ENCODE data around the gene INPP5F. TPM values are rescaled to one million over a fixed set of nuclear protein-coding genes. Genes with fewer than 3 reads are reported as not detected.

INPP5F gene
- total RNA-seq, 1 donor from 2014 or later = 4.9 TPM

DNA sequence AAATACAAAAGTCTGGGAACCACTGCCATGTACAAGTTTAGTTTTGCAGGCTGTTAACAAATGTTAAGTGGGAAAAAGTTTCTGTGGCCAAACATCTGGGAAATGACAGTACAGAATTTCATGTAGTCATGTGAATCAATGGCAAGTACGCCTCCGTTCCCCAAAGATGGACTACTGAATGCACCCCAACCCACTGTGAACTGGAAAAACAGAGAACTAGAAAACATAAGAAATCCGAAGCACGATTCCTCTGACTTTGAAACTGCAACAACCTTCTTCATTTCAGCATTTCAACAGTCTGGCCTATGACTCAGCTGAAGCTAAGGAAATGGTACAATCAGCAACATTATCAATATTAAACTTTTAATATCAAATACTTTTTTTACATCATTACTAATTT, 105.0 kb downstream of the INPP5F start:
- H3K4me1 ChIP-seq = no peaks in the 10 kb centered on the region
- TF ChIP-seq, protein P1, sequence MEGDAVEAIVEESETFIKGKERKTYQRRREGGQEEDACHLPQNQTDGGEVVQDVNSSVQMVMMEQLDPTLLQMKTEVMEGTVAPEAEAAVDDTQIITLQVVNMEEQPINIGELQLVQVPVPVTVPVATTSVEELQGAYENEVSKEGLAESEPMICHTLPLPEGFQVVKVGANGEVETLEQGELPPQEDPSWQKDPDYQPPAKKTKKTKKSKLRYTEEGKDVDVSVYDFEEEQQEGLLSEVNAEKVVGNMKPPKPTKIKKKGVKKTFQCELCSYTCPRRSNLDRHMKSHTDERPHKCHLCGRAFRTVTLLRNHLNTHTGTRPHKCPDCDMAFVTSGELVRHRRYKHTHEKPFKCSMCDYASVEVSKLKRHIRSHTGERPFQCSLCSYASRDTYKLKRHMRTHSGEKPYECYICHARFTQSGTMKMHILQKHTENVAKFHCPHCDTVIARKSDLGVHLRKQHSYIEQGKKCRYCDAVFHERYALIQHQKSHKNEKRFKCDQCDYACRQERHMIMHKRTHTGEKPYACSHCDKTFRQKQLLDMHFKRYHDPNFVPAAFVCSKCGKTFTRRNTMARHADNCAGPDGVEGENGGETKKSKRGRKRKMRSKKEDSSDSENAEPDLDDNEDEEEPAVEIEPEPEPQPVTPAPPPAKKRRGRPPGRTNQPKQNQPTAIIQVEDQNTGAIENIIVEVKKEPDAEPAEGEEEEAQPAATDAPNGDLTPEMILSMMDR (IDR thresholded peaks at IDR 0.05; ENCODE audit: borderline replicate concordance) = no peak
- no peak overlapping the region for H3K27ac ChIP-seq (replicated peaks)
- no peak for DNase-seq
- peaks cover 93% of the 10 kb centered on the region for H3K36me3 ChIP-seq
- H3K9me3 ChIP-seq (replicated peaks) = no peaks in the 10 kb centered on the region
- no peak overlapping the region for H3K4me3 ChIP-seq
- intact Hi-C loops (cut with micrococcal nuclease) = no loop called here
- H3K27me3 ChIP-seq (ENCODE audit: low read depth) = no peaks in the 10 kb centered on the region

DNA sequence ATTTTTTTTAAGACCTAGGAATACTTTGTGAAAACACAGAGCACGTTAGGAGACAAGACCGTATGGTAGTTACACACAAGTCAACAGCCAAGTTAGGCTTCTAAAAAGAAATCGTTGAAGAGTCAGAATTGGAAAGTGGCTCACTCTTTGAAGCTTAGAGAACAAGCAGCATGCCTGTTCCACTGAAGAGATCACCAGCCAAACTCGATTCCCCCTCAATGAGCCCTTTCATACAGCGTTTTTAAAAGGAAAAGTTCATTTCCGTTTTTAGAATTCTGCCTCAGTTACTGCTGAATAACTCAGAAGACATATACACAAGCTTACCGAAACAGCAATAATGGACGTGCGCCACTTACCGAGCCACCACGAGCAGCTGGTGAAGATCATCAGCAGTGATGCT, 105.8 kb downstream of the INPP5F start:
- Histone ChIP-seq H3K36me3 (peaks cover 99% of the 10 kb centered on the region), H3K9me3 (replicated peaks) (no peaks in the 10 kb centered on the region), H3K4me1 (no peaks in the 10 kb centered on the region), H3K27me3 (ENCODE audit: low read depth) (no peaks in the 10 kb centered on the region), H3K4me3 (no peak overlapping the region), H3K27ac (replicated peaks) (no peak overlapping the region)
- DNase-seq = no peak
- intact Hi-C loops (cut with micrococcal nuclease) = no loop called here
- TF ChIP-seq, protein P1 (IDR thresholded peaks at IDR 0.05; ENCODE audit: borderline replicate concordance) = no peak

DNA sequence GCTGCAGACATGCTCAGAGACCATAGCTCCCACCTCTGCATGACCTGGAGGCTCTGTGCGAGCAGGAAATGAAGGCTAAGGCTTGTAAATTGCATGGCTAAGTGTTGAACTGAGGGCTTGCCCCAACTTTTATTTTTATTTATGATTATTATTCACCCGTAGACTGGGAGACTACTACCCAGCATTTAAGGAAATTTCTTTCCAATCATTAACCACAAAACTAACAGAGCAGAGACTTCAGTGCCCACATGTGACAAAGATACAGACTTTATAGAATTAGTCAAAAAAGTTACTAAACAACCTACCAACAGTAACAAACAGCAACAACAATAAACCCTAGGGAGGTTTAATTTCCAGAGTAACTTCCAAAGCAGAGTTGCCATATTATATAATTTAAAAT, 107.1 kb downstream of the INPP5F start:
- no peaks in the 10 kb centered on the region for H3K4me1 ChIP-seq
- no peak for DNase-seq
- intact Hi-C loops (cut with micrococcal nuclease) = no loop called here
- peaks cover 99% of the 10 kb centered on the region for H3K36me3 ChIP-seq
- TF ChIP-seq, protein P1 (IDR thresholded peaks at IDR 0.05; ENCODE audit: borderline replicate concordance) = no peak
- no peaks in the 10 kb centered on the region for H3K27me3 ChIP-seq (ENCODE audit: low read depth)
- H3K27ac ChIP-seq (replicated peaks) = no peak overlapping the region
- H3K4me3 ChIP-seq = no peak overlapping the region
- no peaks in the 10 kb centered on the region for H3K9me3 ChIP-seq (replicated peaks)

DNA sequence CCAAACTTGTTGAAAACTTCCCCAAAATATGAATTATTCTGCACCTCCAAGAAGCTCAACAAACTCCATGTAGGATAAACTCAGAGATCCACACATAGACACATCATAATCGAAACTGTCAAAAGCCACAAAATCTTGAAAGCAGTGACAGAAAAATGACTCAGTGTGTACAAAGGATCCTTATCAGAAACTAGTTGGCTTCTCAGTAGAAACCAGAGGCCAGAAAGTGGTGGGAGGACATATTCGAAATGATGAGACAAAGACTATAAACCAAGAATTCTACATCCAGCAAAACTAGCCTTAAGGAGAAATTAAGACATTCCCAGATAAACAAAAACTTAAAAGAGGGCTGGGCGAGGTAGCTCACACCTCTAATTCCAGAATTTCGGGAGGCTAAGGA, 108.3 kb downstream of the INPP5F start:
- intact Hi-C loops (cut with micrococcal nuclease) = no loop called here
- no peaks in the 10 kb centered on the region for H3K4me1 ChIP-seq
- no peaks in the 10 kb centered on the region for H3K27me3 ChIP-seq (ENCODE audit: low read depth)
- H3K27ac ChIP-seq (replicated peaks) = no peak overlapping the region
- TF ChIP-seq, protein P1 (IDR thresholded peaks at IDR 0.05; ENCODE audit: borderline replicate concordance) = no peak
- DNase-seq = no peak
- H3K36me3 ChIP-seq = peaks cover 98% of the 10 kb centered on the region
- H3K9me3 ChIP-seq (replicated peaks) = no peaks in the 10 kb centered on the region
- H3K4me3 ChIP-seq = no peak overlapping the region

DNA sequence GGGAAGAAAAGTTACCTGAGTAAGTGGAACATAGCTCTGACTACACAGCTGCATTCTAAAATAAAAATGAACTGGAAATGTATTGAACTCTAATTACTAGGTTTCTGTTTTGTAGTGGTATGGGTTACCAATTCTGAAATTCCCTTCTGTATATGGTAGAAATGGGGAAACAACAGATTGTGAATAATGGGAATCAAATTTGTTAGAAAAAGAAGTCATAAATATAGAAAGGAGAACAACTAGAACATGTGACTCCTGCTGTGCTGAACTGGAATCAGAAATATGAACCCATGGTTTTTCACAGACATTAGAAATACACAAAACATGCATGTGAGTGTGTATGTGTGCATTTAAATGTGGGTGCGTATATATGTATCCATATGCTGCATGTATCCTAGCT, 119.8 kb downstream of the INPP5F start:
- Histone ChIP-seq H3K4me1 (no peaks in the 10 kb centered on the region), H3K27ac (replicated peaks) (no peak overlapping the region), H3K36me3 (peaks cover 97% of the 10 kb centered on the region), H3K27me3 (ENCODE audit: low read depth) (no peaks in the 10 kb centered on the region), H3K4me3 (no peak overlapping the region), H3K9me3 (replicated peaks) (no peaks in the 10 kb centered on the region)
- DNase-seq = no peak
- TF ChIP-seq, protein P1 (IDR thresholded peaks at IDR 0.05; ENCODE audit: borderline replicate concordance) = no peak
- intact Hi-C loops (cut with micrococcal nuclease) = no loop called here
